ENCODE data around the gene HPSE2.

HPSE2 gene

DNA sequence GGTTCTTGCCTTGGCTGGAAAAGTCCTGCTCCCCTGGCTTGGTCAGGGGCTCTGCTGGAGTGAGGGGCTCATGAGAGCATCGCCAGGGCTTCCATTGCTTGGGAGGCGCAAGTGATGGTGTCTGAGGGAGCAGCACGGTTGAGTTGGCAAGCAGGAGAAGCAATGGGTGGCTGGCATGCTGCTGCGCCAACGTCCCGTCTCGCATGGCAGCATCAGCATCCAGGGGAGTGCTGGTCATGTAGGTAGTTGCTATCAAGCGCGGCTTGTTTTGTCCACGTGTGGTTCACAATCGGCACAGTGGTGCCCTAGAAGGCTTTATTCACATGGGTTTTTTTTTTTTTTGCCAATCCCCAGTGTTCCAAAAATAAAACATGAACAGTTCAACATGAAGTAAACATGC lies 824.5 kb downstream of the HPSE2 start:
- no peak for DNase-seq (ENCODE audit: low spot score)

DNA sequence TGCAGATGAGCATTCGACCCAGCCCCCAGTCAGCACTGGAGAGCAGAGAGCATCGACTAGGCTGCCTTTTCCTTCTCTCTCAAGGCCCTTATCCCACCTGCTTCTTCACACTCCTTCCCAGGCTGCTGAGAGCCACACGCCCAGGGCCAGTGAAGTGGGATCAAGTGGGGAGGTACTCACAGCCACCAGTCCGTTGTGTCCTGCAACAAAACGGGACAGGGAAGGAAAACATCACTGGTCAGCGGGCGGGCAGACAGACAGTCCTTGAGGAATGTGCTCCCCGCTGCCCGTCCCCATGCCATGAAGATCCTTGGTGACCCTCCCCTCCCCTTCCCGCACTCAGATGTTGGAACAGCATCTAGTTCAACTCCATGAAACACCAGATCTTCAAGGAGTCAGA lies 824.9 kb downstream of the HPSE2 start:
- DNase-seq (ENCODE audit: low spot score) = no peak

- DNase-seq (ENCODE audit: low spot score) = no peak
Observed at GRCh38 chr10:98410135-98410743, 825.4 kb downstream of the HPSE2 start.

- no peak for DNase-seq (ENCODE audit: low spot score)
Observed at GRCh38 chr10:98408799-98409198, 826.9 kb downstream of the HPSE2 start.

DNA sequence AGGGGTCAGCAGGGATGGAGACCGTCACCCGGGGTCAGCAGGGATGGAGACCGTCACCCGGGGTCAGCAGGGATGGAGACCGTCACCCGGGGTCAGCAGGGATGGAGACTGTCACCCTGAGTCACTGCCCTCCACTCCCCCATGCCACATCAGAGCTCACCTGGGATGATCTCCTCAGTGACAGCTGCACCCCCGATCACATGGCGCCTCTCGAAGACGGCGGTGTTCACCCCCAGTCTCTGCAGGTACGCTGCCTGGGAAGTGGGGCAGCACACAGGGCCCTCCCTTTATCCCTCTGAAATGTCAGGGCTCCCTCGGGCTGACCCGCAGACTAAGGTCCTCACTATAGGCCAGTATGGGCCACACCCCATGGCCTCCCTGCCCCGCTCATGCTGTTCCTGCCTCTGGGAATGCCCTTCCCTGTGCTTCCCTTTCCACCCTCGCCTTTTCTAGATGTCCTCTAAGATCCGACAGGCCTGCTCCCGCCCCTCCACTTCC lies 827.9 kb downstream of the HPSE2 start:
- DNase-seq (ENCODE audit: low spot score) = no peak

All from cerebellar cortex (tissue), 1 donor.